Prostate gland (tissue), 2 donors: Measurements from ENCODE around the gene GTF2A1L. TPM values are rescaled to one million over a fixed set of nuclear protein-coding genes. Genes with fewer than 3 reads are reported as not detected.
"Not testable (repeated sequence)": the region's sequence is repeated elsewhere in the genome, so short reads cannot be mapped to it uniquely, and the experiment has no call there.

ENCODE experiments used
- DNase-seq: peaks from one replicate; pipeline ENCODE4 v3.0.0-alpha.2; 2019; ENCODE audit warnings: low spot score
- H3K27ac ChIP-seq, 2 donors: fragments of 200-600 bp; sonication (generic); 2 replicates each; pipeline ENCODE4 v1.5.1; 2017 to 2019
- H3K27me3 ChIP-seq: fragments of 200-600 bp; sonication (generic); replicated peaks from 2 replicates; pipeline ENCODE4 v1.5.1; 2019; ENCODE audit not compliant: insufficient read depth
- H3K36me3 ChIP-seq, 2 donors: fragments of 200-600 bp; sonication (generic); 1 replicate in 1 of 2; 2 replicates in 1 of 2; pipeline versions ENCODE4 v1.5.1 to v1.8.1; 2017 to 2019
- H3K4me1 ChIP-seq: fragments of 200-600 bp; sonication (generic); replicated peaks from 2 replicates; pipeline ENCODE4 v1.5.1; 2019
- H3K4me3 ChIP-seq, 2 donors: fragments of 200-600 bp; sonication (generic); 2 replicates each; pipeline ENCODE4 v1.5.1; 2017 to 2019
- H3K9me3 ChIP-seq: fragments of 200-600 bp; sonication (generic); 2 replicates; pipeline ENCODE4 v1.5.1; 2017
- CTCF ChIP-seq, 4 experiments: fragments of 200-600 bp in 2 of 4; fragments of 450-650 bp in 2 of 4; sonication (generic) in 2 of 4; IDR thresholded peaks; 1 replicate in 3 of 4; 2 replicates in 1 of 4; pipeline ENCODE4 v1.5.1; 2016 to 2019; ENCODE audit warnings: antibody characterized with exemption in 4 of 4, mild to moderate bottlenecking in 2 of 4, moderate library complexity in 2 of 4
- POLR2A ChIP-seq: fragments of 450-650 bp; IDR thresholded peaks from one replicate; pipeline ENCODE4 v1.6.1; 2016; ENCODE audit warnings: antibody characterized with exemption, mild to moderate bottlenecking
- POLR2AphosphoS5 ChIP-seq: sonication (generic); formaldehyde crosslinking; IDR thresholded peaks from one replicate; pipeline ENCODE4 v1.6.1; 2017; ENCODE audit warnings: antibody characterized with exemption
- WGBS: methylation state at CpG from one replicate; pipeline ENCODE4 v1.1.5; 2018; 5-methylcytosine and 5-hydroxymethylcytosine counted together
- intact Hi-C: fragments of 100-400 bp; cut with DNase I; formaldehyde crosslinking; loops from one replicate; pipeline ENCODE4 v1.14.2; 2022
- total RNA-seq, 2 donors: library from RNA; depleted of rRNA; stranded (reverse); fragments of >200 nt; gene quantifications; one replicate each; pipeline ENCODE4 v1.1.0, GENCODE V29; 2016

Gene GTF2A1L
- total RNA-seq, 2 donors from 2014 or later: 0.68 to 3.6 TPM

GRCh38 chr2:48693645-48694044 lies 76.0 kb downstream of the GTF2A1L start:
- Histone ChIP-seq H3K27ac (no peak overlapping the region), H3K4me1 (no peaks in the 10 kb centered on the region), H3K27me3 (no peaks in the 10 kb centered on the region), H3K4me3 (no peak overlapping the region), H3K9me3 (no peaks in the 10 kb centered on the region), H3K36me3 (no peaks in the 10 kb centered on the region)
- DNase-seq: no peak
- TF ChIP-seq CTCF (IDR thresholded peaks at IDR 0.05) (no peak), POLR2AphosphoS5 (no peak), POLR2A (no peak)
- 52% methylated on average over 3 of the region's 3 CpGs for WGBS
- intact Hi-C loops: no loop called here

- intact Hi-C loops: no loop called here
- H3K27me3 ChIP-seq: no peaks in the 10 kb centered on the region
- no peak overlapping the region for H3K27ac ChIP-seq
- no peaks in the 10 kb centered on the region for H3K36me3 ChIP-seq
- H3K4me1 ChIP-seq: no peaks in the 10 kb centered on the region
- no peak for DNase-seq
- no peak overlapping the region for H3K4me3 ChIP-seq
- TF ChIP-seq POLR2AphosphoS5 (no peak), CTCF (IDR thresholded peaks at IDR 0.05) (no peak), POLR2A (no peak)
- H3K9me3 ChIP-seq: no peaks in the 10 kb centered on the region
- WGBS: 25% methylated on average over 3 of the region's 3 CpGs
These were observed 76.5 kb downstream of the GTF2A1L start for GRCh38 chr2:48694149-48694548.

- intact Hi-C loops: no loop called here
- no peak overlapping the region for H3K4me3 ChIP-seq
- TF ChIP-seq POLR2A: no peak
- no peak for TF ChIP-seq CTCF (IDR thresholded peaks at IDR 0.05)
- no peak for TF ChIP-seq POLR2AphosphoS5
- no peaks in the 10 kb centered on the region for H3K27me3 ChIP-seq
- no peaks in the 10 kb centered on the region for H3K4me1 ChIP-seq
- no peak overlapping the region for H3K27ac ChIP-seq
- DNase-seq: no peak
- no peaks in the 10 kb centered on the region for H3K9me3 ChIP-seq
- H3K36me3 ChIP-seq: no peaks in the 10 kb centered on the region
These were observed 78.3 kb downstream of the GTF2A1L start for GRCh38 chr2:48695991-48696390.

DNA sequence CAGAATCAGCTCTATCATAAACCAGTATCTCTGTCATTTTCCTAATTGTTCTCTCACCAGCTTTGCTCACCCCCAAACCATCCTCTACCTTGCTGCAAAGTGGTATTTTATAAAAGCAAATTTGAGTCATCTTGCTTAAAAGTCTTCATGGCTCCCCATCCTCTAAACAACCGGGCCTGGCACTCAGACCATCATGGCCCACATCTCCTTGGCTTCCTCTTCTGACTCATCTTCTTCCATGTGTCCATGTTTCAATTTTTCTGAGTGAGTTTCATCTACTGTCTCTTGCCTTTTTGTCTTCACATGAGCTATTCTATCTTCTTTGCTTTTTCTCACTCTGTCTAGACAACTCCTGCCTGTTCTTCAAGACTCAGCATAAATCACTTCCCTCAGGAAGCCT lies 79.2 kb downstream of the GTF2A1L start:
- DNase-seq: no peak
- Histone ChIP-seq H3K4me1 (no peaks in the 10 kb centered on the region), H3K4me3 (no peak overlapping the region), H3K36me3 (no peaks in the 10 kb centered on the region), H3K27me3 (no peaks in the 10 kb centered on the region), H3K27ac (no peak overlapping the region), H3K9me3 (no peaks in the 10 kb centered on the region)
- intact Hi-C loops: no loop called here
- TF ChIP-seq POLR2AphosphoS5 (no peak), POLR2A (no peak), CTCF (IDR thresholded peaks at IDR 0.05) (no peak)
- 91% methylated on average over 1 of the region's 1 CpG for WGBS

DNA sequence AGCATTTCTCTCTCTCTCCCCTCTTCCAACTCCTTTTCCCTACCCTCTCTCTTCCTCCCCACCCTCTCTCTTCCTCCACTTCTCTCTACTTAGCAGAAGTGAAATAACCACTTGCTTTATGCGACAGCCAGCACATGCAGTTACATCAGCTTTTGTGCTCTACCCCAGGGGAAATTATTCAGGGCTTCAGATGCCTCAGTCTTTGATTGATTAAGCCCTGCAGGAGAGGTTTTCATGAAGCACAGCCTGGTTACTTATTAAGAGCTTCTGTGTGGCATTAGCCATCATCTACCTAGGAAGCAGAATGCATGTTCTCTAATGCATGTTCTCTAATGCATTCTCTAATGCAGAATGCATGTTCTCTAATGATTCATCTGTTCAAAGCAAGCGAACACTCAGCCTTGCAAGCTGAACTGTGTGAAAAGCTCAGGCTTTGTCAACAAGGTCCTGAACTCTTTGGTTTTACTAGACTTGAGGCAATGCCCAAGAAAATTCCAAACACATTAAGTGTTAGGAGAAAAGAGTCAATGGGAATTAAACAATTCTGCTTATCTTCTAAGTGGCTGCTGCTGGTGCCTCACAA lies 81.8 kb downstream of the GTF2A1L start:
- Histone ChIP-seq H3K36me3 (no peaks in the 10 kb centered on the region), H3K9me3 (no peaks in the 10 kb centered on the region), H3K27me3 (no peaks in the 10 kb centered on the region), H3K27ac (no peak overlapping the region), H3K4me1 (no peaks in the 10 kb centered on the region), H3K4me3 (no peak overlapping the region)
- no peak for TF ChIP-seq POLR2A
- no peak for TF ChIP-seq CTCF (IDR thresholded peaks at IDR 0.05)
- no peak for TF ChIP-seq POLR2AphosphoS5
- DNase-seq: no peak
- 50% methylated on average over 2 of the region's 2 CpGs for WGBS
- intact Hi-C loops: no loop called here

GRCh38 chr2:48703621-48704020 lies 86.0 kb downstream of the GTF2A1L start:
- intact Hi-C loops: not testable (repeated sequence)

More at GRCh38 chr2:48703621-48704020, 86.0 kb downstream of the GTF2A1L start:
- WGBS: 91% methylated on average over 6 of the region's 6 CpGs
- H3K9me3 ChIP-seq, DNase-seq, H3K4me1 ChIP-seq, H3K27me3 ChIP-seq, H3K36me3 ChIP-seq, H3K4me3 ChIP-seq, H3K27ac ChIP-seq: not testable (repeated sequence)
